ENCODE data around the gene CDK4.

The CDK4 gene

GRCh38 chr12:57756406-57757341, 4.6 kb upstream of the CDK4 start:
- peak; percentile 42 to 56 for DNase-seq (ENCODE audit: low read depth in 2 of 2)

- no peak for DNase-seq (ENCODE audit: low read depth in 2 of 2)
Observed at GRCh38 chr12:57755454-57756372, 3.6 kb upstream of the CDK4 start.

- DNase-seq (ENCODE audit: low read depth in 2 of 2) = no peak
Observed at GRCh38 chr12:57755194-57755453, 3.0 kb upstream of the CDK4 start.

GRCh38 chr12:57754411-57755193, 2.5 kb upstream of the CDK4 start, which contains the start of gene MARCHF9:
Gene MARCHF9 (plus strand): TSS chr12:57755103. CDS start chr12:57755529, 426 bp downstream.
- peak; percentile 67 to 76 for DNase-seq (ENCODE audit: low read depth in 2 of 2)

GRCh38 chr12:57753756-57754337, 1.7 kb upstream of the CDK4 start:
- DNase-seq (ENCODE audit: low read depth in 2 of 2) = no peak

GRCh38 chr12:57752668-57753000, 524 bp upstream of the CDK4 start:
- DNase-seq (ENCODE audit: low read depth in 2 of 2) = no peak

- no peak for DNase-seq (ENCODE audit: low read depth in 2 of 2)
Observed at GRCh38 chr12:57751432-57751787, 700 bp downstream of the CDK4 start.

GRCh38 chr12:57750561-57751431, 1.3 kb downstream of the CDK4 start:
- no peak for DNase-seq (ENCODE audit: low read depth in 2 of 2)

- no peak for DNase-seq (ENCODE audit: low read depth in 2 of 2)
Observed at GRCh38 chr12:57749061-57749460, 3.0 kb downstream of the CDK4 start.

GRCh38 chr12:57746025-57746424, 6.1 kb downstream of the CDK4 start:
- DNase-seq (ENCODE audit: low read depth in 2 of 2) = no peak

GRCh38 chr12:57745485-57745881, 6.6 kb downstream of the CDK4 start:
- DNase-seq (ENCODE audit: low read depth in 2 of 2) = no peak

- DNase-seq (ENCODE audit: low read depth in 2 of 2) = peak; percentile 91 to 94
Observed at GRCh38 chr12:57744777-57745484, 7.2 kb downstream of the CDK4 start, which contains the start of gene TSPAN31. Gene TSPAN31 (plus strand): TSS chr12:57745039. CDS start chr12:57745155, 116 bp downstream.

- DNase-seq (ENCODE audit: low read depth in 2 of 2) = peak; percentile 51 to 59
Observed at GRCh38 chr12:57744194-57744776, 7.8 kb downstream of the CDK4 start.

GRCh38 chr12:57743769-57744168, 8.3 kb downstream of the CDK4 start:
- DNase-seq (ENCODE audit: low read depth in 2 of 2) = no peak

GRCh38 chr12:57741844-57742738, 10.0 kb downstream of the CDK4 start:
- peak; percentile 69 to 73 for DNase-seq (ENCODE audit: low read depth in 2 of 2)

- DNase-seq (ENCODE audit: low read depth in 2 of 2) = no peak
Observed at GRCh38 chr12:57741413-57741789, 10.7 kb downstream of the CDK4 start.

- peak; percentile 69 to 71 for DNase-seq (ENCODE audit: low read depth in 2 of 2)
Observed at GRCh38 chr12:57740656-57741412, 11.3 kb downstream of the CDK4 start.

Measured in stimulated activated CD8-positive, alpha-beta memory T cell treated with anti-CD3 and anti-CD28 coated beads, Interleukin-7, amount 100 ng/mL, for 4 hours (primary cell).